ENCODE results near the gene PURB. TPM values are rescaled to one million over a fixed set of nuclear protein-coding genes. Genes with fewer than 3 reads are reported as not detected.
"Not testable (repeated sequence)": the region's sequence is repeated elsewhere in the genome, so short reads cannot be mapped to it uniquely, and the experiment has no call there.

Gene PURB
- total RNA-seq, 1 donor from 2014 or later: 26.5 TPM

DNA sequence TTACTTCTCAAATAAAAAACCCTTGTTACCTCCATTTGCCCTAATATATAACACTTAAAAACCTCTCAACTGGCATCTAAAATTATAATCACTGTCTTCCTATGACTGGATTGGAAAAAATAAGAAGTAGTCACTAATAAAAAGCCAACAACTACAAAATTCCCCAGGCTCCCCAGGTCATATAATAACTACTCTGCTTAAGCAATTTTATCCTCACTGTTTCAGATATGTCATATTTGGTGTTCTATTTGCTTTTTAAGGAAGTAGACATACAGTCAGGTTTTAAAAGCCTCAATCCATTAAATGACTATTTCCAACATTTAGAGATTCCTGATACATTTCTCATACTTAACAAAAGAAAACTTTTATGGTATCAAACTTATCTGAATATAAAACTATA, 39.9 kb downstream of the PURB start:
- Mint-ChIP-seq H3K4me3 (peak overlapping the region; percentile 54), H3K27me3 (ENCODE audit: insufficient read depth, low read depth) (peaks cover 2% of the 10 kb centered on the region), H3K9me3 (no peaks in the 10 kb centered on the region), H3K36me3 (peaks cover 21% of the 10 kb centered on the region), H3K27ac (no peak overlapping the region), H3K4me1 (peaks cover 21% of the 10 kb centered on the region)
- TF ChIP-seq EZH2phosphoT487 (IDR thresholded peaks at IDR 0.05) (no peak), EZH2 (IDR thresholded peaks at IDR 0.05) (no peak)
- TF ChIP-seq, protein P1, sequence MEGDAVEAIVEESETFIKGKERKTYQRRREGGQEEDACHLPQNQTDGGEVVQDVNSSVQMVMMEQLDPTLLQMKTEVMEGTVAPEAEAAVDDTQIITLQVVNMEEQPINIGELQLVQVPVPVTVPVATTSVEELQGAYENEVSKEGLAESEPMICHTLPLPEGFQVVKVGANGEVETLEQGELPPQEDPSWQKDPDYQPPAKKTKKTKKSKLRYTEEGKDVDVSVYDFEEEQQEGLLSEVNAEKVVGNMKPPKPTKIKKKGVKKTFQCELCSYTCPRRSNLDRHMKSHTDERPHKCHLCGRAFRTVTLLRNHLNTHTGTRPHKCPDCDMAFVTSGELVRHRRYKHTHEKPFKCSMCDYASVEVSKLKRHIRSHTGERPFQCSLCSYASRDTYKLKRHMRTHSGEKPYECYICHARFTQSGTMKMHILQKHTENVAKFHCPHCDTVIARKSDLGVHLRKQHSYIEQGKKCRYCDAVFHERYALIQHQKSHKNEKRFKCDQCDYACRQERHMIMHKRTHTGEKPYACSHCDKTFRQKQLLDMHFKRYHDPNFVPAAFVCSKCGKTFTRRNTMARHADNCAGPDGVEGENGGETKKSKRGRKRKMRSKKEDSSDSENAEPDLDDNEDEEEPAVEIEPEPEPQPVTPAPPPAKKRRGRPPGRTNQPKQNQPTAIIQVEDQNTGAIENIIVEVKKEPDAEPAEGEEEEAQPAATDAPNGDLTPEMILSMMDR (IDR thresholded peaks at IDR 0.05): no peak
- Histone ChIP-seq H3K9me3 (ENCODE audit: low read depth) (no peaks in the 10 kb centered on the region), H3K4me2 (peak overlapping the region; percentile 86), H4K20me1 (ENCODE audit: low read depth) (peaks cover 72% of the 10 kb centered on the region), H3K4me3 (peak overlapping the region; percentile 81), H3K27ac (no peak overlapping the region), H2AFZ (replicated peaks) (no peak overlapping the region), H3F3A (ENCODE audit: low read depth) (peaks cover 33% of the 10 kb centered on the region), H3K79me2 (ENCODE audit: low read depth) (peaks cover 81% of the 10 kb centered on the region), H3K9ac (no peak overlapping the region), H3K36me3 (peaks cover 23% of the 10 kb centered on the region), H3K27me3 (no peaks in the 10 kb centered on the region), H3K4me1 (peaks cover 17% of the 10 kb centered on the region)
- no peak for DNase-seq (ENCODE audit: low spot score)

DNA sequence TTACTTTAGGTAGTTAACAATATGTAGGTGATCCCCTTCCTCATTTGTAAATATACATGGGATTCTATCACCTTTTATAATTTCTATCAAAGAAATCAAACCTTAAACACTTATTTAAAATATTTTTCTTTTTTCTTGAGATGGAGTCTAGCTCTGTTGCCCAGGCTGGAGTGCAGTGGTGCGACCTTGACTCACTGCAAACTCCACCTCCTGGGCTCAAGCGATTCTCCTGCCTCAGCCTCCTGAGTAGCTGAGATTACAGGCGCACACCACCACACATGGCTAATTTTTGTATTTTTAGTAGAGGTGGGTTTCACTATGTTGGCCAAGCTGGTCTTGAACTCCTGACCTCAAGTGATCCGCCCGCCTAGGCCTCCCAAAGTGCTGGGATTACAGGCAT, 41.9 kb downstream of the PURB start:
- H3K27me3 ChIP-seq; H3K4me3 ChIP-seq; H3K27ac ChIP-seq; DNase-seq (ENCODE audit: low spot score); H3K9me3 Mint-ChIP-seq; H3K9ac ChIP-seq; H2AFZ ChIP-seq (replicated peaks); H3K27ac Mint-ChIP-seq; H3K27me3 Mint-ChIP-seq (ENCODE audit: insufficient read depth, low read depth); H3K4me2 ChIP-seq; H3K4me3 Mint-ChIP-seq; H3K9me3 ChIP-seq (ENCODE audit: low read depth): not testable (repeated sequence)
- peaks cover 13% of the 10 kb centered on the region for H3F3A ChIP-seq (ENCODE audit: low read depth)
- H3K36me3 ChIP-seq: peaks cover 23% of the 10 kb centered on the region
- Mint-ChIP-seq H3K36me3 (peaks cover 28% of the 10 kb centered on the region), H3K4me1 (peaks cover 13% of the 10 kb centered on the region)
- H4K20me1 ChIP-seq (ENCODE audit: low read depth): peaks cover 86% of the 10 kb centered on the region
- peaks cover 12% of the 10 kb centered on the region for H3K4me1 ChIP-seq
- H3K79me2 ChIP-seq (ENCODE audit: low read depth): peaks cover 91% of the 10 kb centered on the region

DNA sequence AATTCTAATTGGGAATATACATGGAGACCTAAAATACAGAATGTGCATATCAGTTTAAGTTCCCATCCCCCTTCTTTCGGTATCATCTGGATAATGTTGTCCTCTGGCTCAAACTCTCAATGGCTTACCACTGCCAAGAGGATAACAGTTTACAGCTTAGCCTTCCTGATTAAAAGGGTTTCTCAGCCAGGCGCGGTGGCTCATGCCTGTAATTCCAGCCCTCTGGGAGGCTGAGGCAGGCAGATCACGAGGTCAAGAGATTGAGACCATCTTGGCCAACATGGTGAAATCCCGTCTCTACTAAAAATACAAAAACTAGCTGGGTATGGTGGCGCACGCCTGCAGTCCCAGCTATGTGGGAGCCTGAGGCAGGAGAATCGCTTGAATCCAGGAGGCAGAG, 42.7 kb downstream of the PURB start:
- H3K4me3 Mint-ChIP-seq; DNase-seq (ENCODE audit: low spot score); H3K4me3 ChIP-seq; H2AFZ ChIP-seq (replicated peaks); H3K4me2 ChIP-seq; H3K9me3 Mint-ChIP-seq; H3K9ac ChIP-seq; H3K27ac ChIP-seq; H3K27me3 Mint-ChIP-seq (ENCODE audit: insufficient read depth, low read depth); H3K9me3 ChIP-seq (ENCODE audit: low read depth); H3K27ac Mint-ChIP-seq; H3K27me3 ChIP-seq: not testable (repeated sequence)
- Histone ChIP-seq H3K4me1 (peaks cover 12% of the 10 kb centered on the region), H3K36me3 (peaks cover 23% of the 10 kb centered on the region), H4K20me1 (ENCODE audit: low read depth) (peaks cover 88% of the 10 kb centered on the region), H3K79me2 (ENCODE audit: low read depth) (peaks cover 99% of the 10 kb centered on the region), H3F3A (ENCODE audit: low read depth) (peaks cover 12% of the 10 kb centered on the region)
- Mint-ChIP-seq H3K4me1 (peaks cover 13% of the 10 kb centered on the region), H3K36me3 (peaks cover 29% of the 10 kb centered on the region)

DNA sequence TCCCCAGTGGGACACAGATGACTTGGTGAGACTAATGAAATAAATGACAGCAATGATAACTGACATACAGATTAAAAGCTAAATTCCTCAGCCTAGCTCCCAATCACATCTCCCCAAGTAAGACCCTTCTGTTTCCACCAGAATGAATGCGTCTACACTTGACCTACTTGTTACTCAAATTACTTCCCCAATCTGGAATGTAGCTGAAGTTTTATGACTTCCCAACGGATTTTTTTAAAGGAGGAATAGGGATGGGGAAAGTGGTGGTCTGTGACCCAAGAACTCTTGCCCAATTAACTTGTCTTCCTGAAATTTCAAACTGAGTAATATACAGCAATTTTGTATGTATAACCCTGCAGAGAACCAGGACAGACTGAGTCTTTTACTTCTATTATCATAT, 46.6 kb downstream of the PURB start:
- DNase-seq (ENCODE audit: low spot score): no peak
- H3K4me2 ChIP-seq: no peak overlapping the region
- H3K4me3 ChIP-seq: no peak overlapping the region
- no peak overlapping the region for H3K9ac ChIP-seq
- no peak overlapping the region for H2AFZ ChIP-seq (replicated peaks)
- Mint-ChIP-seq H3K4me3 (no peak overlapping the region), H3K9me3 (no peaks in the 10 kb centered on the region), H3K36me3 (peaks cover 37% of the 10 kb centered on the region), H3K4me1 (no peaks in the 10 kb centered on the region), H3K27me3 (ENCODE audit: insufficient read depth, low read depth) (peaks cover 4% of the 10 kb centered on the region), H3K27ac (no peak overlapping the region)
- H4K20me1 ChIP-seq (ENCODE audit: low read depth): peaks cover 56% of the 10 kb centered on the region
- H3K4me1 ChIP-seq: no peaks in the 10 kb centered on the region
- no peak overlapping the region for H3K27ac ChIP-seq
- no peaks in the 10 kb centered on the region for H3K9me3 ChIP-seq (ENCODE audit: low read depth)
- no peaks in the 10 kb centered on the region for H3K27me3 ChIP-seq
- H3K79me2 ChIP-seq (ENCODE audit: low read depth): peaks cover 98% of the 10 kb centered on the region
- TF ChIP-seq, protein P1 (IDR thresholded peaks at IDR 0.05): no peak
- no peak for TF ChIP-seq EZH2 (IDR thresholded peaks at IDR 0.05)
- no peak for TF ChIP-seq EZH2phosphoT487 (IDR thresholded peaks at IDR 0.05)
- no peaks in the 10 kb centered on the region for H3F3A ChIP-seq (ENCODE audit: low read depth)
- peaks cover 36% of the 10 kb centered on the region for H3K36me3 ChIP-seq

Data from neural progenitor cell (in vitro differentiated cells).